Activated gamma-delta T cell (primary cell): Measurements from ENCODE around the gene ARHGEF1.
"Not testable (repeated sequence)": the region's sequence is repeated elsewhere in the genome, so short reads cannot be mapped to it uniquely, and the experiment has no call there.

Source experiments
- DNase-seq: peaks from one replicate; lab custom pipeline; 2025; lab: John Stamatoyannopoulos, UW

The ARHGEF1 gene

GRCh38 chr19:41905273-41906002 lies 22.5 kb downstream of the ARHGEF1 start:
- no peak for DNase-seq

- DNase-seq, result no peak
Observed at GRCh38 chr19:41906271-41906670, 23.3 kb downstream of the ARHGEF1 start.

- DNase-seq, result no peak
Observed at GRCh38 chr19:41906916-41907680, 24.1 kb downstream of the ARHGEF1 start.

- no peak for DNase-seq
Observed at GRCh38 chr19:41907994-41908615, 25.1 kb downstream of the ARHGEF1 start.

GRCh38 chr19:41908724-41909464 lies 25.9 kb downstream of the ARHGEF1 start:
- DNase-seq, result no peak

- no peak for DNase-seq
Observed at GRCh38 chr19:41909706-41910105, 26.7 kb downstream of the ARHGEF1 start.

- no peak for DNase-seq
Observed at GRCh38 chr19:41910240-41910991, 27.4 kb downstream of the ARHGEF1 start.

GRCh38 chr19:41910992-41911888 lies 28.3 kb downstream of the ARHGEF1 start:
- DNase-seq, result no peak

- no peak for DNase-seq
Observed at GRCh38 chr19:41911889-41912731, 29.1 kb downstream of the ARHGEF1 start.

- no peak for DNase-seq
Observed at GRCh38 chr19:41912899-41913537, 30.0 kb downstream of the ARHGEF1 start.

GRCh38 chr19:41913538-41914423 lies 30.8 kb downstream of the ARHGEF1 start:
- DNase-seq, result no peak

- DNase-seq, result not testable (repeated sequence)
Observed at GRCh38 chr19:41914424-41914834, 31.4 kb downstream of the ARHGEF1 start.

- DNase-seq, result no peak
Observed at GRCh38 chr19:41915021-41915775, 32.2 kb downstream of the ARHGEF1 start.

GRCh38 chr19:41915776-41916414 lies 32.9 kb downstream of the ARHGEF1 start:
- DNase-seq, result no peak

GRCh38 chr19:41917676-41918075 lies 34.7 kb downstream of the ARHGEF1 start:
- DNase-seq, result no peak

GRCh38 chr19:41918095-41918494 lies 35.1 kb downstream of the ARHGEF1 start:
- DNase-seq, result no peak
